Eye (tissue), 1 donor: ENCODE measurements around the gene CADM2.
"Not testable (repeated sequence)": the region's sequence is repeated elsewhere in the genome, so short reads cannot be mapped to it uniquely, and the experiment has no call there.

Experiments used
- DNase-seq: peaks from one replicate; pipeline ENCODE4 v3.0.0-alpha.2; 2015

The CADM2 gene

GRCh38 chr3:85081191-85081906 lies 122.6 kb downstream of the CADM2 start:
- DNase-seq, result no peak

GRCh38 chr3:85090495-85090894 lies 131.7 kb downstream of the CADM2 start:
- DNase-seq, result no peak

- peak; percentile 36 for DNase-seq
These were observed 141.5 kb downstream of the CADM2 start for GRCh38 chr3:85100316-85100715.

- DNase-seq, result no peak
These were observed 144.0 kb downstream of the CADM2 start for GRCh38 chr3:85102781-85103180.

- no peak for DNase-seq
These were observed 151.6 kb downstream of the CADM2 start for GRCh38 chr3:85110393-85110792.

- DNase-seq, result no peak
These were observed 162.1 kb downstream of the CADM2 start for GRCh38 chr3:85120879-85121278.

- not testable (repeated sequence) for DNase-seq
These were observed 174.1 kb downstream of the CADM2 start for GRCh38 chr3:85132864-85133263.

GRCh38 chr3:85133691-85134420 lies 175.1 kb downstream of the CADM2 start:
- DNase-seq, result not testable (repeated sequence)

GRCh38 chr3:85142626-85143025 lies 183.8 kb downstream of the CADM2 start:
- no peak for DNase-seq

GRCh38 chr3:85148036-85148435 lies 189.2 kb downstream of the CADM2 start:
- peak; percentile 53 for DNase-seq

- no peak for DNase-seq
These were observed 192.8 kb downstream of the CADM2 start for GRCh38 chr3:85151555-85151954.

- not testable (repeated sequence) for DNase-seq
These were observed 194.5 kb downstream of the CADM2 start for GRCh38 chr3:85153279-85153678.

- DNase-seq, result no peak
These were observed 200.6 kb downstream of the CADM2 start for GRCh38 chr3:85159376-85159775.

GRCh38 chr3:85161544-85161943 lies 202.8 kb downstream of the CADM2 start:
- no peak for DNase-seq

GRCh38 chr3:85162905-85163304 lies 204.1 kb downstream of the CADM2 start:
- DNase-seq, result no peak

- peak; percentile 71 for DNase-seq
These were observed 205.6 kb downstream of the CADM2 start for GRCh38 chr3:85164436-85164835.

GRCh38 chr3:85167576-85167975 lies 208.8 kb downstream of the CADM2 start:
- DNase-seq, result no peak

GRCh38 chr3:85170646-85171045 lies 211.9 kb downstream of the CADM2 start:
- no peak for DNase-seq

- peak; percentile 54 for DNase-seq
These were observed 213.2 kb downstream of the CADM2 start for GRCh38 chr3:85171976-85172375.

- DNase-seq, result no peak
These were observed 218.0 kb downstream of the CADM2 start for GRCh38 chr3:85176799-85177198.

GRCh38 chr3:85182975-85183752 lies 224.4 kb downstream of the CADM2 start:
- no peak for DNase-seq

GRCh38 chr3:85185495-85185894 lies 226.7 kb downstream of the CADM2 start:
- DNase-seq, result peak; percentile 36

GRCh38 chr3:85189731-85190130 lies 230.9 kb downstream of the CADM2 start:
- no peak for DNase-seq

GRCh38 chr3:85193565-85193964 lies 234.8 kb downstream of the CADM2 start:
- no peak for DNase-seq
